GM23338 (cell line): Measurements from ENCODE around the gene TMEM178B. TPM values are rescaled to one million over a fixed set of nuclear protein-coding genes. Genes with fewer than 3 reads are reported as not detected.

Experiments
- ATAC-seq: fragments of 200-7000 bp; cut with Tn5 transposase; 3 replicates; pipeline ENCODE4 v1.9.1; 2020
- DNase-seq: peaks from one replicate; pipeline ENCODE4 v3.0.0-alpha.2; 2015; ENCODE audit warnings: low spot score
- H2AFZ ChIP-seq: fragments of 200-600 bp; sonication (generic); 2 replicates; pipeline ENCODE4 v1.8.0; 2016; ENCODE audit warnings: antibody characterized with exemption, mild to moderate bottlenecking, moderate library complexity
- H3F3A ChIP-seq: fragments of 200-600 bp; sonication (generic); replicated peaks from 2 replicates; pipeline ENCODE4 v1.8.0; 2017; ENCODE audit warnings: antibody characterized with exemption, mixed run types, low read depth
- H3K27ac ChIP-seq: fragments of 200-600 bp; sonication (generic); 2 replicates; pipeline ENCODE4 v1.6.1; 2016; ENCODE audit warnings: low read depth
- H3K27me3 ChIP-seq: fragments of 200-600 bp; sonication (generic); 2 replicates; pipeline ENCODE4 v1.8.0; 2016; ENCODE audit warnings: mild to moderate bottlenecking, mixed run types, moderate library complexity; ENCODE audit not compliant: insufficient read depth
- H3K36me3 ChIP-seq: fragments of 200-600 bp; sonication (generic); 2 replicates; pipeline ENCODE4 v1.8.0; 2016; ENCODE audit warnings: mild to moderate bottlenecking; ENCODE audit not compliant: insufficient read depth
- H3K4me1 ChIP-seq: fragments of 200-600 bp; sonication (generic); 2 replicates; pipeline ENCODE4 v1.8.0; 2016; ENCODE audit warnings: mild to moderate bottlenecking, moderate library complexity; ENCODE audit not compliant: insufficient read depth
- H3K4me2 ChIP-seq: fragments of 200-600 bp; sonication (generic); 2 replicates; pipeline ENCODE4 v1.7.1; 2017; ENCODE audit warnings: mixed run types
- H3K4me3 ChIP-seq: fragments of 200-600 bp; sonication (generic); 2 replicates; pipeline ENCODE4 v1.6.1; 2016; ENCODE audit warnings: mixed run types
- H3K79me2 ChIP-seq: fragments of 200-600 bp; sonication (generic); replicated peaks from 2 replicates; pipeline ENCODE4 v1.8.0; 2017; ENCODE audit warnings: mild to moderate bottlenecking; ENCODE audit not compliant: insufficient read depth
- H3K9me2 ChIP-seq: fragments of 200-600 bp; sonication (generic); 2 replicates; pipeline ENCODE4 v1.8.0; 2017; ENCODE audit not compliant: insufficient read depth
- H4K20me1 ChIP-seq: fragments of 200-600 bp; sonication (generic); replicated peaks from 2 replicates; pipeline ENCODE4 v1.8.0; 2017; ENCODE audit warnings: mild to moderate bottlenecking; ENCODE audit not compliant: insufficient read depth
- H3K27ac Mint-ChIP-seq: 2 replicates; pipeline ENCODE4 v1.8.0; 2020; ENCODE audit warnings: inconsistent platforms, mild to moderate bottlenecking, moderate library complexity, mixed read lengths
- H3K27me3 Mint-ChIP-seq: 3 replicates; pipeline ENCODE4 v1.8.0; 2022; ENCODE audit warnings: low read depth, mild to moderate bottlenecking, moderate library complexity, mixed read lengths, inconsistent platforms; ENCODE audit not compliant: insufficient read depth, poor library complexity
- H3K36me3 Mint-ChIP-seq: 3 replicates; pipeline ENCODE4 v1.8.0; 2021; ENCODE audit warnings: low read depth, mild to moderate bottlenecking, inconsistent platforms, moderate library complexity, mixed read lengths
- H3K4me1 Mint-ChIP-seq: 3 replicates; pipeline ENCODE4 v1.8.0; 2020; ENCODE audit warnings: mild to moderate bottlenecking, inconsistent platforms, mixed read lengths
- H3K4me3 Mint-ChIP-seq: 3 replicates; pipeline ENCODE4 v1.8.0; 2021; ENCODE audit warnings: moderate library complexity, mild to moderate bottlenecking, inconsistent platforms, mixed read lengths
- H3K9me3 Mint-ChIP-seq: 3 replicates; pipeline ENCODE4 v1.8.0; 2020; ENCODE audit warnings: moderate library complexity, mild to moderate bottlenecking, inconsistent platforms, mixed read lengths
- CREB1 ChIP-seq: fragments of 250-450 bp; sonication (Bioruptor Pico); IDR thresholded peaks from 2 replicates; pipeline ENCODE4 v1.5.0; 2020; ENCODE audit warnings: low read depth, mild to moderate bottlenecking, moderate library complexity
- EZH2 ChIP-seq: fragments of 200-600 bp; sonication (generic); IDR thresholded peaks from one replicate; pipeline ENCODE4 v1.8.0; 2017; ENCODE audit warnings: antibody characterized with exemption, mild to moderate bottlenecking, low read depth; ENCODE audit not compliant: unreplicated experiment
- EZH2phosphoT487 ChIP-seq: fragments of 200-600 bp; sonication (generic); IDR thresholded peaks from one replicate; pipeline ENCODE4 v1.8.1; 2018; ENCODE audit warnings: antibody characterized with exemption; ENCODE audit not compliant: unreplicated experiment
- JUNB ChIP-seq: IDR thresholded peaks from one replicate; pipeline ENCODE4 v1.6.1; 2016; ENCODE audit warnings: antibody characterized with exemption; ENCODE audit not compliant: unreplicated experiment
- NANOG ChIP-seq: IDR thresholded peaks from 2 replicates; pipeline ENCODE4 v1.6.1; 2016; ENCODE audit warnings: antibody characterized with exemption, borderline replicate concordance
- POLR2AphosphoS5 ChIP-seq: IDR thresholded peaks from 2 replicates; pipeline ENCODE4 v1.6.1; 2016; ENCODE audit warnings: antibody characterized with exemption, low read depth
- STAT1 ChIP-seq: IDR thresholded peaks from one replicate; pipeline ENCODE4 v1.6.1; 2016; ENCODE audit warnings: antibody characterized with exemption; ENCODE audit not compliant: unreplicated experiment
- ZNF114 ChIP-seq: fragments of 250-450 bp; sonication (Bioruptor Pico); IDR thresholded peaks from 2 replicates; pipeline ENCODE4 v1.5.0; 2020; ENCODE audit warnings: mild to moderate bottlenecking, moderate library complexity
- ZNF331 ChIP-seq: fragments of 250-450 bp; sonication (Bioruptor Pico); IDR thresholded peaks from 2 replicates; pipeline ENCODE4 v1.5.0; 2020; ENCODE audit warnings: low read depth, mild to moderate bottlenecking, moderate library complexity
- polyA plus RNA-seq: library from polyadenylated mRNA; unstranded; fragments of >200 nt; fragmentation: Nextera tagmentation; extraction: Ambion mirVana; gene quantifications from 2 replicates; pipeline ENCODE4 v1.2.1, GENCODE V29; 2016
- total RNA-seq: library from RNA; depleted of rRNA; stranded (reverse); fragments of >200 nt; shearing (Covaris generic); gene quantifications from 2 replicates; pipeline ENCODE4 v1.2.3, GENCODE V29; 2014
- TF ChIP-seq, protein P1 (sequence below): IDR thresholded peaks from one replicate; pipeline ENCODE4 v1.6.1; 2018; ENCODE audit warnings: antibody characterized with exemption; ENCODE audit not compliant: unreplicated experiment
- TF ChIP-seq, protein P2 (sequence below): fragments of 250-450 bp; sonication (Bioruptor Pico); IDR thresholded peaks from 2 replicates; pipeline ENCODE4 v1.5.0; 2020; ENCODE audit warnings: mild to moderate bottlenecking, moderate library complexity
- TF ChIP-seq, protein P3 (sequence below), 2 experiments: fragments of 200-600 bp in 1 of 2; sonication (generic) in 1 of 2; conservative IDR thresholded peaks; 2 replicates each; pipeline versions ENCODE4 v1.5.1 to v1.6.1; 2016 to 2017; ENCODE audit warnings: antibody characterized with exemption in 2 of 2, low read depth in 2 of 2, mild to moderate bottlenecking in 2 of 2, moderate library complexity in 1 of 2
- TF ChIP-seq, protein P4 (sequence below): IDR thresholded peaks from 2 replicates; pipeline ENCODE4 v1.6.1; 2016; ENCODE audit warnings: antibody characterized with exemption

TMEM178B gene
- total and polyA plus RNA-seq, 2 experiments from 2014 or later: 4.9 to 15.6 TPM

DNA sequence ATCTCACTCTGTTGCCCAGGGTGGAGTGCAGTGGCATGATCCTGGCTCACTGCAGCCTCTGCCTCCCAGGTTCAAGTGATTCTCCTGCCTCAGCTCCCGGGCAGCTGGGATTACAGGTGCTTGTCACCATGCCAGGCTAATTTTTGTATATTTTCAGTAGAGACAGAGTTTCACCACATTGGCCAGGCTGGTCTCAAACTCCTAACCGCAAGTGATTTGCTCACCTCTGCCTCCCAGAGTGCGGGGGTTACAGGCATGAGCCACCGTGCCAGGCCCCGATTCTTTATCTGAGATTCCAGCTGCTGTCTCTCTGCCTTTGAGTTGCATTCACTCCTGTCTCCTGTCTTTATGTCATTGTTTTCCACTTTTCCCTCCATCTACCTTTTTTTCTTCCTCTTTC lies 168.7 kb downstream of the TMEM178B start:
- no peak for ATAC-seq
- H3K4me1 Mint-ChIP-seq: peaks cover 24% of the 10 kb centered on the region
- TF ChIP-seq CREB1 (CRISPR knock-in tag) (no peak), POLR2AphosphoS5 (no peak), EZH2 (no peak), ZNF114 (CRISPR knock-in tag) (no peak), STAT1 (no peak), ZNF331 (CRISPR knock-in tag) (no peak), JUNB (no peak), NANOG (no peak), EZH2phosphoT487 (no peak)
- TF ChIP-seq, protein P1, sequence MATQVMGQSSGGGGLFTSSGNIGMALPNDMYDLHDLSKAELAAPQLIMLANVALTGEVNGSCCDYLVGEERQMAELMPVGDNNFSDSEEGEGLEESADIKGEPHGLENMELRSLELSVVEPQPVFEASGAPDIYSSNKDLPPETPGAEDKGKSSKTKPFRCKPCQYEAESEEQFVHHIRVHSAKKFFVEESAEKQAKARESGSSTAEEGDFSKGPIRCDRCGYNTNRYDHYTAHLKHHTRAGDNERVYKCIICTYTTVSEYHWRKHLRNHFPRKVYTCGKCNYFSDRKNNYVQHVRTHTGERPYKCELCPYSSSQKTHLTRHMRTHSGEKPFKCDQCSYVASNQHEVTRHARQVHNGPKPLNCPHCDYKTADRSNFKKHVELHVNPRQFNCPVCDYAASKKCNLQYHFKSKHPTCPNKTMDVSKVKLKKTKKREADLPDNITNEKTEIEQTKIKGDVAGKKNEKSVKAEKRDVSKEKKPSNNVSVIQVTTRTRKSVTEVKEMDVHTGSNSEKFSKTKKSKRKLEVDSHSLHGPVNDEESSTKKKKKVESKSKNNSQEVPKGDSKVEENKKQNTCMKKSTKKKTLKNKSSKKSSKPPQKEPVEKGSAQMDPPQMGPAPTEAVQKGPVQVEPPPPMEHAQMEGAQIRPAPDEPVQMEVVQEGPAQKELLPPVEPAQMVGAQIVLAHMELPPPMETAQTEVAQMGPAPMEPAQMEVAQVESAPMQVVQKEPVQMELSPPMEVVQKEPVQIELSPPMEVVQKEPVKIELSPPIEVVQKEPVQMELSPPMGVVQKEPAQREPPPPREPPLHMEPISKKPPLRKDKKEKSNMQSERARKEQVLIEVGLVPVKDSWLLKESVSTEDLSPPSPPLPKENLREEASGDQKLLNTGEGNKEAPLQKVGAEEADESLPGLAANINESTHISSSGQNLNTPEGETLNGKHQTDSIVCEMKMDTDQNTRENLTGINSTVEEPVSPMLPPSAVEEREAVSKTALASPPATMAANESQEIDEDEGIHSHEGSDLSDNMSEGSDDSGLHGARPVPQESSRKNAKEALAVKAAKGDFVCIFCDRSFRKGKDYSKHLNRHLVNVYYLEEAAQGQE: no peak
- TF ChIP-seq, protein P2, sequence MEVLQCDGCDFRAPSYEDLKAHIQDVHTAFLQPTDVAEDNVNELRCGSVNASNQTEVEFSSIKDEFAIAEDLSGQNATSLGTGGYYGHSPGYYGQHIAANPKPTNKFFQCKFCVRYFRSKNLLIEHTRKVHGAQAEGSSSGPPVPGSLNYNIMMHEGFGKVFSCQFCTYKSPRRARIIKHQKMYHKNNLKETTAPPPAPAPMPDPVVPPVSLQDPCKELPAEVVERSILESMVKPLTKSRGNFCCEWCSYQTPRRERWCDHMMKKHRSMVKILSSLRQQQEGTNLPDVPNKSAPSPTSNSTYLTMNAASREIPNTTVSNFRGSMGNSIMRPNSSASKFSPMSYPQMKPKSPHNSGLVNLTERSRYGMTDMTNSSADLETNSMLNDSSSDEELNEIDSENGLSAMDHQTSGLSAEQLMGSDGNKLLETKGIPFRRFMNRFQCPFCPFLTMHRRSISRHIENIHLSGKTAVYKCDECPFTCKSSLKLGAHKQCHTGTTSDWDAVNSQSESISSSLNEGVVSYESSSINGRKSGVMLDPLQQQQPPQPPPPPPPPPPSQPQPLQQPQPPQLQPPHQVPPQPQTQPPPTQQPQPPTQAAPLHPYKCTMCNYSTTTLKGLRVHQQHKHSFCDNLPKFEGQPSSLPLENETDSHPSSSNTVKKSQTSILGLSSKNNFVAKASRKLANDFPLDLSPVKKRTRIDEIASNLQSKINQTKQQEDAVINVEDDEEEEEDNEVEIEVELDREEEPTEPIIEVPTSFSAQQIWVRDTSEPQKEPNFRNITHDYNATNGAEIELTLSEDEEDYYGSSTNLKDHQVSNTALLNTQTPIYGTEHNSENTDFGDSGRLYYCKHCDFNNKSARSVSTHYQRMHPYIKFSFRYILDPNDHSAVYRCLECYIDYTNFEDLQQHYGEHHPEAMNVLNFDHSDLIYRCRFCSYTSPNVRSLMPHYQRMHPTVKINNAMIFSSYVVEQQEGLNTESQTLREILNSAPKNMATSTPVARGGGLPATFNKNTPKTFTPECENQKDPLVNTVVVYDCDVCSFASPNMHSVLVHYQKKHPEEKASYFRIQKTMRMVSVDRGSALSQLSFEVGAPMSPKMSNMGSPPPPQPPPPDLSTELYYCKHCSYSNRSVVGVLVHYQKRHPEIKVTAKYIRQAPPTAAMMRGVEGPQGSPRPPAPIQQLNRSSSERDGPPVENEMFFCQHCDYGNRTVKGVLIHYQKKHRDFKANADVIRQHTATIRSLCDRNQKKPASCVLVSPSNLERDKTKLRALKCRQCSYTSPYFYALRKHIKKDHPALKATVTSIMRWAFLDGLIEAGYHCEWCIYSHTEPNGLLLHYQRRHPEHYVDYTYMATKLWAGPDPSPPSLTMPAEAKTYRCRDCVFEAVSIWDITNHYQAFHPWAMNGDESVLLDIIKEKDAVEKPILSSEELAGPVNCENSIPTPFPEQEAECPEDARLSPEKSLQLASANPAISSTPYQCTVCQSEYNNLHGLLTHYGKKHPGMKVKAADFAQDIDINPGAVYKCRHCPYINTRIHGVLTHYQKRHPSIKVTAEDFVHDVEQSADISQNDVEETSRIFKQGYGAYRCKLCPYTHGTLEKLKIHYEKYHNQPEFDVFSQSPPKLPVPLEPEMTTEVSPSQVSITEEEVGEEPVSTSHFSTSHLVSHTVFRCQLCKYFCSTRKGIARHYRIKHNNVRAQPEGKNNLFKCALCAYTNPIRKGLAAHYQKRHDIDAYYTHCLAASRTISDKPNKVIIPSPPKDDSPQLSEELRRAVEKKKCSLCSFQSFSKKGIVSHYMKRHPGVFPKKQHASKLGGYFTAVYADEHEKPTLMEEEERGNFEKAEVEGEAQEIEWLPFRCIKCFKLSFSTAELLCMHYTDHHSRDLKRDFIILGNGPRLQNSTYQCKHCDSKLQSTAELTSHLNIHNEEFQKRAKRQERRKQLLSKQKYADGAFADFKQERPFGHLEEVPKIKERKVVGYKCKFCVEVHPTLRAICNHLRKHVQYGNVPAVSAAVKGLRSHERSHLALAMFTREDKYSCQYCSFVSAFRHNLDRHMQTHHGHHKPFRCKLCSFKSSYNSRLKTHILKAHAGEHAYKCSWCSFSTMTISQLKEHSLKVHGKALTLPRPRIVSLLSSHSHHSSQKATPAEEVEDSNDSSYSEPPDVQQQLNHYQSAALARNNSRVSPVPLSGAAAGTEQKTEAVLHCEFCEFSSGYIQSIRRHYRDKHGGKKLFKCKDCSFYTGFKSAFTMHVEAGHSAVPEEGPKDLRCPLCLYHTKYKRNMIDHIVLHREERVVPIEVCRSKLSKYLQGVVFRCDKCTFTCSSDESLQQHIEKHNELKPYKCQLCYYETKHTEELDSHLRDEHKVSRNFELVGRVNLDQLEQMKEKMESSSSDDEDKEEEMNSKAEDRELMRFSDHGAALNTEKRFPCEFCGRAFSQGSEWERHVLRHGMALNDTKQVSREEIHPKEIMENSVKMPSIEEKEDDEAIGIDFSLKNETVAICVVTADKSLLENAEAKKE (CRISPR knock-in tag): no peak
- TF ChIP-seq, protein P3, sequence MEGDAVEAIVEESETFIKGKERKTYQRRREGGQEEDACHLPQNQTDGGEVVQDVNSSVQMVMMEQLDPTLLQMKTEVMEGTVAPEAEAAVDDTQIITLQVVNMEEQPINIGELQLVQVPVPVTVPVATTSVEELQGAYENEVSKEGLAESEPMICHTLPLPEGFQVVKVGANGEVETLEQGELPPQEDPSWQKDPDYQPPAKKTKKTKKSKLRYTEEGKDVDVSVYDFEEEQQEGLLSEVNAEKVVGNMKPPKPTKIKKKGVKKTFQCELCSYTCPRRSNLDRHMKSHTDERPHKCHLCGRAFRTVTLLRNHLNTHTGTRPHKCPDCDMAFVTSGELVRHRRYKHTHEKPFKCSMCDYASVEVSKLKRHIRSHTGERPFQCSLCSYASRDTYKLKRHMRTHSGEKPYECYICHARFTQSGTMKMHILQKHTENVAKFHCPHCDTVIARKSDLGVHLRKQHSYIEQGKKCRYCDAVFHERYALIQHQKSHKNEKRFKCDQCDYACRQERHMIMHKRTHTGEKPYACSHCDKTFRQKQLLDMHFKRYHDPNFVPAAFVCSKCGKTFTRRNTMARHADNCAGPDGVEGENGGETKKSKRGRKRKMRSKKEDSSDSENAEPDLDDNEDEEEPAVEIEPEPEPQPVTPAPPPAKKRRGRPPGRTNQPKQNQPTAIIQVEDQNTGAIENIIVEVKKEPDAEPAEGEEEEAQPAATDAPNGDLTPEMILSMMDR (conservative IDR thresholded peaks at IDR 0.05; ENCODE audit: low read depth in 2 of 2): no peak
- TF ChIP-seq, protein P4, sequence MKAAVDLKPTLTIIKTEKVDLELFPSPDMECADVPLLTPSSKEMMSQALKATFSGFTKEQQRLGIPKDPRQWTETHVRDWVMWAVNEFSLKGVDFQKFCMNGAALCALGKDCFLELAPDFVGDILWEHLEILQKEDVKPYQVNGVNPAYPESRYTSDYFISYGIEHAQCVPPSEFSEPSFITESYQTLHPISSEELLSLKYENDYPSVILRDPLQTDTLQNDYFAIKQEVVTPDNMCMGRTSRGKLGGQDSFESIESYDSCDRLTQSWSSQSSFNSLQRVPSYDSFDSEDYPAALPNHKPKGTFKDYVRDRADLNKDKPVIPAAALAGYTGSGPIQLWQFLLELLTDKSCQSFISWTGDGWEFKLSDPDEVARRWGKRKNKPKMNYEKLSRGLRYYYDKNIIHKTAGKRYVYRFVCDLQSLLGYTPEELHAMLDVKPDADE: no peak

More for the DNA sequence above, 168.7 kb downstream of the TMEM178B start:
- H3K4me3 Mint-ChIP-seq: no peak overlapping the region
- no peaks in the 10 kb centered on the region for H3K27me3 ChIP-seq
- H3K9me2 ChIP-seq: 0 out of 2 replicates have a peak, but pooled peaks cover 3% of the 10 kb centered on the region
- peaks cover 8% of the 10 kb centered on the region; the same call in 1 of the 2 replicates for H4K20me1 ChIP-seq
- peaks cover 11% of the 10 kb centered on the region for H3K27me3 Mint-ChIP-seq
- H3K79me2 ChIP-seq: peaks cover 4% of the 10 kb centered on the region; the same call in 1 of the 2 replicates
- no peak overlapping the region for H3K27ac ChIP-seq
- no peak overlapping the region for H2AFZ ChIP-seq
- H3K4me1 ChIP-seq: peaks cover 26% of the 10 kb centered on the region
- no peak overlapping the region for H3K4me2 ChIP-seq
- H3K36me3 Mint-ChIP-seq: no peaks in the 10 kb centered on the region
- no peak for DNase-seq
- H3K4me3 ChIP-seq: no peak overlapping the region
- no peak overlapping the region; the same call in 1 of the 2 replicates for H3K27ac Mint-ChIP-seq
- no peaks in the 10 kb centered on the region for H3K36me3 ChIP-seq
- H3F3A ChIP-seq: no peaks in the 10 kb centered on the region
- H3K9me3 Mint-ChIP-seq: no peaks in the 10 kb centered on the region
